HG03196 (cell line): Measurements from ENCODE around the gene GPC6.
A peak's percentile ranks its signal among the peaks of the same experiment; 100 is the strongest.

Source experiments
- ATAC-seq: cut with Tn5 transposase; IDR thresholded peaks from one replicate; pipeline ENCODE4 v1.9.1; 2021; ENCODE audit not compliant: unreplicated experiment

The GPC6 gene

GRCh38 chr13:94415500-94416237 is 1189.1 kb downstream of the GPC6 start:
- no peak for ATAC-seq

- no peak for ATAC-seq
Measured at GRCh38 chr13:94416454-94417080, 1190.0 kb downstream of the GPC6 start.

- no peak for ATAC-seq
Measured at GRCh38 chr13:94417294-94417693, 1190.7 kb downstream of the GPC6 start.

GRCh38 chr13:94419304-94419924 is 1192.8 kb downstream of the GPC6 start:
- no peak for ATAC-seq

- ATAC-seq = no peak
Measured at GRCh38 chr13:94419925-94420305, 1193.3 kb downstream of the GPC6 start.

GRCh38 chr13:94427313-94427953 is 1200.8 kb downstream of the GPC6 start:
- no peak for ATAC-seq

- no peak for ATAC-seq
Measured at GRCh38 chr13:94431574-94431973, 1205.0 kb downstream of the GPC6 start.

GRCh38 chr13:94431987-94432386 is 1205.4 kb downstream of the GPC6 start:
- no peak for ATAC-seq

- ATAC-seq = no peak
Measured at GRCh38 chr13:94433055-94433961, 1206.7 kb downstream of the GPC6 start.

GRCh38 chr13:94435604-94436226 is 1209.1 kb downstream of the GPC6 start:
- ATAC-seq = peak; percentile 54

- no peak for ATAC-seq
Measured at GRCh38 chr13:94444826-94445225, 1218.2 kb downstream of the GPC6 start.

- ATAC-seq = no peak
Measured at GRCh38 chr13:94454334-94454733, 1227.7 kb downstream of the GPC6 start.

GRCh38 chr13:94454906-94455305 is 1228.3 kb downstream of the GPC6 start:
- no peak for ATAC-seq

GRCh38 chr13:94455414-94455813 is 1228.8 kb downstream of the GPC6 start:
- no peak for ATAC-seq
